Colonic mucosa (tissue), 4 donors: ENCODE data around the gene NIN. TPM values are rescaled to one million over a fixed set of nuclear protein-coding genes. Genes with fewer than 3 reads are reported as not detected.

ENCODE experiments used
- DNase-seq: peaks from one replicate; pipeline ENCODE4 v3.0.0-alpha.2; 2020
- H3K27ac ChIP-seq: fragments of 200-600 bp; one replicate; pipeline ENCODE4 v1.8.0; 2021
- H3K27me3 ChIP-seq: fragments of 200-600 bp; one replicate; pipeline ENCODE4 v1.8.0; 2021
- H3K36me3 ChIP-seq: fragments of 200-600 bp; one replicate; pipeline ENCODE4 v1.8.0; 2021
- H3K4me1 ChIP-seq: fragments of 200-600 bp; one replicate; pipeline ENCODE4 v1.8.0; 2021; ENCODE audit warnings: mild to moderate bottlenecking
- H3K4me3 ChIP-seq: fragments of 200-600 bp; one replicate; pipeline ENCODE4 v1.8.0; 2021
- H3K9ac ChIP-seq, 2 donors: one replicate each; pipeline ENCODE4 v1.7.0; 2013; ENCODE audit warnings: control low read depth in 2 of 2, low read depth in 2 of 2, low read length in 2 of 2
- H3K9me3 ChIP-seq: fragments of 200-600 bp; one replicate; pipeline ENCODE4 v1.8.0; 2021
- intact Hi-C: fragments of 100-400 bp; cut with DNase I; formaldehyde crosslinking; loops from one replicate; pipeline ENCODE4 v1.14.1; 2022
- total RNA-seq, 2 donors: library from RNA; stranded (reverse); fragmentation: NEBNext Ultra II Directional in 1 of 2; extraction: Animal tissue kit (Norgen Biotek cat#: 25700) in 1 of 2; gene quantifications; one replicate each; pipeline ENCODE4 v1.2.1, GENCODE V29; 2021
- TF ChIP-seq, protein P1 (sequence below): fragments of 200-600 bp; IDR thresholded peaks from one replicate; pipeline ENCODE4 v1.8.0; 2022; ENCODE audit warnings: antibody characterized with exemption, mild to moderate bottlenecking
- donor health status: healthy.
- donor health status: DM: no; HTN: no; CAD: no.
- donor health status: DM: no; HTN: no; CAD: no.

NIN gene
- total RNA-seq, 2 donors from 2014 or later = 13.7 to 19.8 TPM

GRCh38 chr14:50798048-50798421, 32.9 kb downstream of the NIN start:
- DNase-seq = no peak
- no peaks in the 10 kb centered on the region for H3K9me3 ChIP-seq
- TF ChIP-seq, protein P1, sequence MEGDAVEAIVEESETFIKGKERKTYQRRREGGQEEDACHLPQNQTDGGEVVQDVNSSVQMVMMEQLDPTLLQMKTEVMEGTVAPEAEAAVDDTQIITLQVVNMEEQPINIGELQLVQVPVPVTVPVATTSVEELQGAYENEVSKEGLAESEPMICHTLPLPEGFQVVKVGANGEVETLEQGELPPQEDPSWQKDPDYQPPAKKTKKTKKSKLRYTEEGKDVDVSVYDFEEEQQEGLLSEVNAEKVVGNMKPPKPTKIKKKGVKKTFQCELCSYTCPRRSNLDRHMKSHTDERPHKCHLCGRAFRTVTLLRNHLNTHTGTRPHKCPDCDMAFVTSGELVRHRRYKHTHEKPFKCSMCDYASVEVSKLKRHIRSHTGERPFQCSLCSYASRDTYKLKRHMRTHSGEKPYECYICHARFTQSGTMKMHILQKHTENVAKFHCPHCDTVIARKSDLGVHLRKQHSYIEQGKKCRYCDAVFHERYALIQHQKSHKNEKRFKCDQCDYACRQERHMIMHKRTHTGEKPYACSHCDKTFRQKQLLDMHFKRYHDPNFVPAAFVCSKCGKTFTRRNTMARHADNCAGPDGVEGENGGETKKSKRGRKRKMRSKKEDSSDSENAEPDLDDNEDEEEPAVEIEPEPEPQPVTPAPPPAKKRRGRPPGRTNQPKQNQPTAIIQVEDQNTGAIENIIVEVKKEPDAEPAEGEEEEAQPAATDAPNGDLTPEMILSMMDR = no peak
- no peak overlapping the region for H3K4me3 ChIP-seq
- no peak overlapping the region for H3K9ac ChIP-seq
- H3K4me1 ChIP-seq = no peaks in the 10 kb centered on the region
- no peaks in the 10 kb centered on the region for H3K36me3 ChIP-seq
- no peak overlapping the region for H3K27ac ChIP-seq
- no peaks in the 10 kb centered on the region for H3K27me3 ChIP-seq
- intact Hi-C loops = no loop called here

DNA sequence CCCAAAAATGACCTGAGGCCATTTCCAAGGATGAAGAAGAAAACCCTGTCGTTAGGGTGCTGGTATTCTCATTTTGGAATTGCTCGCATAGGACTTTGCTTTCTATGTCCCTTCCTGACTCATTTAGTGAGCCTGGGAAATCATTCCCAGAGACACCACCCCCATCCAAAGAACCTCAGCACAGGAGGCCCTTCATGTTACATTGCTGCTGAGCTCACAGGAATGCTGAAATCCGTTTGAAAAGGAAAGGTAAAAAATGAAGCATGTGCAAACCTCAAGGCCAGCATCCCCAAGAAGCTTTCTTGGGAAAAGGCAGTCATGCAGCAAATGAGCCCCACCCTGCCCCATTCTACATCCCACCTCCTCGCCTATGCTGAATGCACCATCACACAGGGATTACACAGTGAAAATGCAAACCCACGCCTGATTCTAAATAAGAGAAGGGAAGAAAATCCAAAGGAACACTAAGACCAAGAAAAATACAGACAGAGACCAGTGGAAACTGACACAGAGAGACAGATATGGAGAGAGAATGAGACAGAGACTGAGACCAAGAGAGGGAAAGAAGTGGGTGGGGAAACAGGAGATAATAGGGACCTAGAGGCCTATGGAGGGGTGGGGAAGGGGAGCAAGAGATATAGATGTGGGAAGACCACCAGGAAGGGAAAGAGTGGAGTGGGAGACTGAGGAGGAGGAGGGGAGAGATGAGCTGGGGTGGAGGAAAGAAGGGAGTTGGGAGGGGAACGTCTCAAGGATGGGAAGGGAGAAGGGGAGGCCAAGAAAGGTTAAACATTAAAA, 33.5 kb downstream of the NIN start:
- Histone ChIP-seq H3K27ac (no peak overlapping the region), H3K9ac (no peak overlapping the region), H3K27me3 (no peaks in the 10 kb centered on the region), H3K36me3 (peaks cover 2% of the 10 kb centered on the region), H3K9me3 (no peaks in the 10 kb centered on the region), H3K4me1 (no peaks in the 10 kb centered on the region), H3K4me3 (no peak overlapping the region)
- TF ChIP-seq, protein P1 = no peak
- no peak for DNase-seq
- intact Hi-C loops = no loop called here

DNA sequence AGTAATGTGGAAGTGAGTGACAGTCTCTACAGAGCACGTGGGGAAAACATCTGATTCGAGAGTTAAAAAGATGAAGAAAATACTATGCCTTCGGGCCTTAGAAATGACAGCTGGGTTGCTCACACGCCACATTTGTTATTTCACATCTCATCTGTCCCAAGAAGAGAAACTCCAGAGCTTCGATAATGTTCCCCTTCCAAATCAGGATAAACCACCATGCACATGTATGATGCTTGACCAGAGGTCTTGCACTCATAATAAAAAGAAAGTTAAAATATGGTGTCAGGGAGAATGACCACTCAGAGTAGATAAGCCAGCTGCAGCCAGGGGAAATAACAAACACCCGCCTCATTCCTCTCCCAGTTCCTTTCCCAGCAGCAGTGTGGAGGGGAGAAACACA, 34.6 kb downstream of the NIN start:
- intact Hi-C loops = no loop called here
- Histone ChIP-seq H3K9me3 (no peaks in the 10 kb centered on the region), H3K27ac (no peak overlapping the region), H3K27me3 (no peaks in the 10 kb centered on the region), H3K4me1 (no peaks in the 10 kb centered on the region), H3K36me3 (peaks cover 3% of the 10 kb centered on the region), H3K4me3 (no peak overlapping the region), H3K9ac (no peak overlapping the region)
- DNase-seq = no peak
- TF ChIP-seq, protein P1 = no peak

- Histone ChIP-seq H3K4me3 (no peak overlapping the region), H3K9me3 (no peaks in the 10 kb centered on the region), H3K27me3 (no peaks in the 10 kb centered on the region), H3K9ac (no peak overlapping the region), H3K27ac (no peak overlapping the region), H3K36me3 (peaks cover 3% of the 10 kb centered on the region), H3K4me1 (no peaks in the 10 kb centered on the region)
- TF ChIP-seq, protein P1 = no peak
- intact Hi-C loops = no loop called here
- DNase-seq = no peak
Observed at GRCh38 chr14:50795909-50796308, 35.1 kb downstream of the NIN start.

DNA sequence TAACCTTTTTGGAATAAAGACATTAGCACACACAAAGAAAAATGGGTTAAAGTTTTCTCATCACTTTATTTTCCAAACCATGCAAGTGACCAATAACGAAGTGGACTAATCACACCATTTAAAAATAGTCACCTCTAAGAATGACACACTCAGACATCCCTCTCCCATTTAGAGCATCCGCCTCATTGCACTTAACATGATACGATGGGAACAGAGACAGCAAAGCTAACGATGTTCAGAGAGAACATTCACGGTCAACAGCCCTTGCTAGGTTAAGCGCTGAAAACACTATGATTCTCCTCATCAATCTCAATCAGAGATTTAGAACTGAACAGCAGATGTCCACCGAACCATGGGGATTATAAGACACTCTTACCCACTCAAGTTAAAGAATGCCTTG, 35.8 kb downstream of the NIN start:
- DNase-seq = no peak
- TF ChIP-seq, protein P1 = no peak
- Histone ChIP-seq H3K9me3 (no peaks in the 10 kb centered on the region), H3K9ac (no peak overlapping the region), H3K4me3 (no peak overlapping the region), H3K36me3 (peaks cover 3% of the 10 kb centered on the region), H3K27ac (no peak overlapping the region), H3K27me3 (no peaks in the 10 kb centered on the region), H3K4me1 (no peaks in the 10 kb centered on the region)
- intact Hi-C loops = no loop called here
